Measurements from ENCODE around the gene HELZ. TPM values are rescaled to one million over a fixed set of nuclear protein-coding genes. Genes with fewer than 3 reads are reported as not detected.

The HELZ gene
- total and polyA plus RNA-seq, 2 of the 8 experiments (the other 6 are each of a cell fraction or from before 2014, with no cell fraction given) = 10.0 to 48.7 TPM

- no peak for DNase-seq (ENCODE audit: low read depth in 1 of 2, low spot score in 2 of 2)
- Histone ChIP-seq H3K23me2 (ENCODE audit: low read depth, low read length) (peaks cover 2% of the 10 kb centered on the region; the same call in 1 of the 2 replicates), H3K56ac (replicated peaks; ENCODE audit: insufficient read length, low read depth, low read length) (no peak overlapping the region), H4K5ac (ENCODE audit: insufficient read length, low read depth, low read length) (no peak overlapping the region), H3K4me1 (replicated peaks in 1 of 4; ENCODE audit: control insufficient read depth in 3 of 4, insufficient read depth in 4 of 4, low read length in 3 of 4) (no peaks in the 10 kb centered on the region), H2BK5ac (ENCODE audit: low read depth, low read length) (no peak overlapping the region), H3K36me3 (ENCODE audit: control insufficient read depth in 2 of 4, insufficient read depth in 4 of 4, low read length in 3 of 4) (no peaks in the 10 kb centered on the region), H2BK20ac (ENCODE audit: low read length) (no peak overlapping the region), H3K18ac (ENCODE audit: extremely low read depth, low read length) (no peak overlapping the region), H3K79me1 (ENCODE audit: low read depth, low read length) (no peaks in the 10 kb centered on the region), H3K14ac (ENCODE audit: insufficient read length) (no peak overlapping the region), H4K8ac (ENCODE audit: extremely low read depth, insufficient read depth, low read length) (no peak overlapping the region), H2AFZ (ENCODE audit: low read length) (no peak overlapping the region), H3K27ac (ENCODE audit: low read depth, low read length) (no peak overlapping the region), H3K23ac (ENCODE audit: insufficient read length) (no peak overlapping the region), H2BK12ac (ENCODE audit: low read depth, low read length) (no peak overlapping the region), H3K79me2 (ENCODE audit: control insufficient read depth in 1 of 2, insufficient read depth in 2 of 2, low read length in 2 of 2) (no peaks in the 10 kb centered on the region), H2BK120ac (replicated peaks; ENCODE audit: low read depth, low read length) (no peak overlapping the region), H3K9me3 (ENCODE audit: insufficient read depth in 2 of 2, low read depth in 1 of 2, low read length in 1 of 2) (peaks cover 7 to 16% of the 10 kb centered on the region in 2 experiments; a peak in 2 of 4 replicates), H2BK15ac (ENCODE audit: low read length) (no peak overlapping the region), H2AK5ac (ENCODE audit: low read depth, low read length) (no peak overlapping the region), H3K4ac (replicated peaks; ENCODE audit: insufficient read length, low read depth, low read length) (no peak overlapping the region), H3K9ac (replicated peaks in 1 of 4; ENCODE audit: extremely low read depth in 1 of 4, low read depth in 3 of 4, low read length in 3 of 4) (no peak overlapping the region), H3K27me3 (replicated peaks in 1 of 4; ENCODE audit: control insufficient read depth in 3 of 4, extremely low read depth in 1 of 4, insufficient read depth in 3 of 4, low read length in 3 of 4) (no peaks in the 10 kb centered on the region; a peak in 1 of 7 replicates), H4K20me1 (replicated peaks in 1 of 2; ENCODE audit: control insufficient read depth in 1 of 2, insufficient read depth in 2 of 2, low read length in 2 of 2) (no peaks in the 10 kb centered on the region), H3K4me3 (ENCODE audit: extremely low read depth in 1 of 4, insufficient read depth in 2 of 4, low read depth in 3 of 4, low read length in 4 of 4) (no peak overlapping the region), H4K91ac (replicated peaks; ENCODE audit: insufficient read length, low read length) (no peak overlapping the region), H3K4me2 (ENCODE audit: insufficient read depth in 1 of 2, low read depth in 2 of 2, low read length in 2 of 2) (no peak overlapping the region)
- CTCF ChIA-PET (ENCODE audit: partially characterized antibody) = interaction anchor here (0.6 to 1.6 kb wide), 3 partner anchors 14 to 34 kb away, joined by 3 to 5 read pairs (median 3); no protein-coding TSS in a partner anchor
- no peak for FAIRE-seq
- POLR2A ChIA-PET (ENCODE audit: partially characterized antibody) = no interaction called here
- WGBS, 2 experiments (ENCODE audit: extremely low coverage in 1 of 2, insufficient coverage in 1 of 2, insufficient read length in 1 of 2, insufficient replicate concordance in 2 of 2, low coverage in 1 of 2, low lambda C conversion rate in 2 of 2, missing lambda C conversion rate in 1 of 2) = 100% methylated on average over 1 of the region's 1 CpG; no CpG with 5 or more reads in 1 of the 2 experiments
- TF ChIP-seq BRCA1 (IDR thresholded peaks at IDR 0.05; ENCODE audit: low read depth, low read length) (no peak), CTBP2 (IDR thresholded peaks at IDR 0.05; ENCODE audit: borderline replicate concordance, insufficient read depth, insufficient read length, low read length) (no peak), TBP (IDR thresholded peaks at IDR 0.05; ENCODE audit: low read depth, low read length) (no peak), BACH1 (IDR thresholded peaks at IDR 0.05; ENCODE audit: low read length) (no peak), POLR2AphosphoS5 (IDR thresholded peaks at IDR 0.05; ENCODE audit: low read depth, low read length) (no peak), NANOG (IDR thresholded peaks at IDR 0.05; ENCODE audit: insufficient read depth, low read depth, low read length, poor library complexity, severe bottlenecking) (no peak), SRF (IDR thresholded peaks at IDR 0.05; ENCODE audit: low read depth, low read length) (no peak), POU5F1 (IDR thresholded peaks at IDR 0.05; ENCODE audit: low read depth, low read length) (no peak), HDAC6 (IDR thresholded peaks at IDR 0.05; ENCODE audit: low read depth, low read length) (no peak), GABPA (IDR thresholded peaks at IDR 0.05; ENCODE audit: borderline replicate concordance, insufficient read depth, low read length) (no peak)
- TF ChIP-seq, protein P1, sequence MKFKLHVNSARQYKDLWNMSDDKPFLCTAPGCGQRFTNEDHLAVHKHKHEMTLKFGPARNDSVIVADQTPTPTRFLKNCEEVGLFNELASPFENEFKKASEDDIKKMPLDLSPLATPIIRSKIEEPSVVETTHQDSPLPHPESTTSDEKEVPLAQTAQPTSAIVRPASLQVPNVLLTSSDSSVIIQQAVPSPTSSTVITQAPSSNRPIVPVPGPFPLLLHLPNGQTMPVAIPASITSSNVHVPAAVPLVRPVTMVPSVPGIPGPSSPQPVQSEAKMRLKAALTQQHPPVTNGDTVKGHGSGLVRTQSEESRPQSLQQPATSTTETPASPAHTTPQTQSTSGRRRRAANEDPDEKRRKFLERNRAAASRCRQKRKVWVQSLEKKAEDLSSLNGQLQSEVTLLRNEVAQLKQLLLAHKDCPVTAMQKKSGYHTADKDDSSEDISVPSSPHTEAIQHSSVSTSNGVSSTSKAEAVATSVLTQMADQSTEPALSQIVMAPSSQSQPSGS (IDR thresholded peaks at IDR 0.05; ENCODE audit: low read length) = no peak
- TF ChIP-seq, protein P2, sequence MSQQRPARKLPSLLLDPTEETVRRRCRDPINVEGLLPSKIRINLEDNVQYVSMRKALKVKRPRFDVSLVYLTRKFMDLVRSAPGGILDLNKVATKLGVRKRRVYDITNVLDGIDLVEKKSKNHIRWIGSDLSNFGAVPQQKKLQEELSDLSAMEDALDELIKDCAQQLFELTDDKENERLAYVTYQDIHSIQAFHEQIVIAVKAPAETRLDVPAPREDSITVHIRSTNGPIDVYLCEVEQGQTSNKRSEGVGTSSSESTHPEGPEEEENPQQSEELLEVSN (IDR thresholded peaks at IDR 0.05) = no peak
Observed at GRCh38 chr17:67050066-67050465, 194.9 kb downstream of the HELZ start.
